Epithelial cell of proximal tubule (primary cell): ENCODE measurements around the gene DDX52. TPM values are rescaled to one million over a fixed set of nuclear protein-coding genes. Genes with fewer than 3 reads are reported as not detected.

Experiments used
- DNase-seq: peaks from one replicate; pipeline ENCODE4 v3.0.0-alpha.2; 2011; ENCODE audit warnings: low read depth
- H3K4me3 ChIP-seq: 2 replicates; pipeline ENCODE4 v1.5.1; 2011; ENCODE audit warnings: low read depth, mild to moderate bottlenecking, low read length
- CTCF ChIP-seq: conservative IDR thresholded peaks from 2 replicates; pipeline ENCODE4 v1.5.1; 2012; ENCODE audit warnings: low read depth, mild to moderate bottlenecking, low read length
- total RNA-seq: library from RNA; depleted of rRNA; stranded (reverse); fragments of >200 nt; gene quantifications from 2 replicates; pipeline ENCODE4 v1.2.3, GENCODE V29; 2015

The DDX52 gene
- total RNA-seq, 1 donor from 2014 or later: 34.5 TPM

DNA sequence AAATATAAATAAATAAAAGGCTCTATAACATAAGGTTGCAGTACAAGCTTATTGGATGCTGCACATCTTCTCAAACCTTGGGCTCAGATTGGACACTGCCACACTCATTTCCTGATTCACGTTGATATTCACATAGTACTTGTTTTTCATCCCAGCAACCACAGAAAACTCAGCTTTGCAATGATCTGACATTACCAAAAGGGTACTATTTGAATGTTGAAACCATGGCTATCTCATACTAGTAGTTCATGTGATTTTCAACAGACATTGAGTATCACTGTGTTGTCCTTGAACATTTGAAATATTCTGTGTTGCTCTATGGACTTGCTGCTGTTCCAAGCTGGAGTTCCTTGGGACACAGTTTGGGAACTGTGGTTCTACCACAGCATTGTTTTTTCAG, 14.0 kb upstream of the DDX52 start:
- H3K4me3 ChIP-seq: no peak overlapping the region
- no peak for TF ChIP-seq CTCF
- no peak for DNase-seq

- no peak overlapping the region for H3K4me3 ChIP-seq
- DNase-seq: no peak
- no peak for TF ChIP-seq CTCF
Observed at GRCh38 chr17:37651849-37652248, 8.6 kb upstream of the DDX52 start.

DNA sequence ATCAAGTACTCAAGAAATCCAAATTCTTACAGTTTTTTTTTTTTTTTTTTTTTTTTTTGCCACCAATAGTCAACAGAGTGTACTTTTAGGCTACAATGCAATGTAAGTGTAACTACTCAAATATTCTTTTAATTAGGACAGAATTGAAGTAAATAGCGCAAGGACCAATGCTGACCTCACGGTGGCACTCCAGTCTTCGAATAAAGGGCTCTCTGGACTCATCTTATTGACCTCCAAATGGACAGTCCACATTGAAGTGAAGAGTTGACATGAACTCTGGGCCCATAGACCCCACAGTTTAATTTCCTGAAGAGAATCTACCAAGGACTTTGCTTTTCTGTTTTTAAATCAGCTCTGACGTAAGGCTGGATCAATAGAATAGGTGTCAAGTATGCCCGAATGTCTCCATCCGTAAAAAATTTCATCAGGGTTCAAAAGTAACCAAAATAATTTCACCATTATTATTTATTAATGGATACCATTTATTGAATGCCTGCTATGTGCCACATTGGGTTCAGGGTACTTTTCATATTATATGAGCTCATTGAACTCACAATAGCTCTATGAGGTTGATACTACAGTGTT, 7.3 kb upstream of the DDX52 start:
- no peak for DNase-seq
- H3K4me3 ChIP-seq: no peak overlapping the region
- TF ChIP-seq CTCF: peak; percentile 69

- TF ChIP-seq CTCF: no peak
- peak; percentile 96 for DNase-seq
- no peak overlapping the region for H3K4me3 ChIP-seq
Observed at GRCh38 chr17:37648555-37648954, 5.3 kb upstream of the DDX52 start.

DNA sequence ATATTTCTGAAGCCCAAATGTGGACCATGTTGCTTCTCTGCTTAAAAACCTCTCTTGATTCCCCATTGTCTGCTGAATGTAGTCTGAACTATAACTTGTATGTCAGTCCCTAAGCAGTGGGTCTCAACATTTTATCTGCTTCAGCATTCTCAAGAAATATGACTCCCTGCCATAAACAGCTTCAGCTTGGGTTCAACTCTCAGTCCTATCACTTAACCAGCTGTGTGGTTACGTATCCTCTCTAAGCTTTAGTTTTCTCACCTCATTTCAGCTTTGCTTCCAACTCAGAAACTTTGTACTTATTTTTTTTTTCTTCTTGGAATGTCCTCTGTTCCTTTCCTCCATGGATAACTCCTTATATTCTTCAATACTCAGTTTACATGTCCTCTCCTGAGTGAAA, 4.6 kb upstream of the DDX52 start:
- DNase-seq: no peak
- no peak for TF ChIP-seq CTCF
- no peak overlapping the region for H3K4me3 ChIP-seq

- no peak for TF ChIP-seq CTCF
- no peak for DNase-seq
- H3K4me3 ChIP-seq: peak overlapping the region; percentile 78
Observed at GRCh38 chr17:37643869-37644268, 623 bp upstream of the DDX52 start.

DNA sequence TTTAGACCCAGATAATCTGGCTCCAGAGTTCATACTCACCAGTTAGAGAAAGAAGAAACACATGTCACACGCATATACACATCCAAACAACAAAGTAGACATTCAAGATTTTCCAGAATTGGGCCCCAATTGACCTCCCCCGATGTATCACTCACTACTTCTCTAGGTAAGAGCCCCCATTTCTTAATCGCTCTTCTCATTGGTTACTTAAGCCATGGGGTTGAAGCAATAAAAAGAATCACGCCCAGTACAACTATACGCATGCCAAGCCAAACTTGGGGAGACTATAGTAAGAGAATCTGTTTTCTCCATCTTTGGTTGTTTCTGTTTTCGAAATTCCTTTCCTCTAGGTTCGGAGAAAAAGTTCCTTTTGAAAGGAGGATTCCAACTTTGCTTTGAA, 565 bp downstream of the DDX52 start:
- peak overlapping the region; percentile 78 for H3K4me3 ChIP-seq
- TF ChIP-seq CTCF: no peak
- no peak for DNase-seq
